Prostate gland (tissue), 2 donors: Measurements from ENCODE around the gene NUBPL.

Experiments
- POLR2A ChIP-seq: fragments of 450-650 bp; IDR thresholded peaks from one replicate; pipeline ENCODE4 v1.6.1; 2016; ENCODE audit warnings: antibody characterized with exemption, mild to moderate bottlenecking
- POLR2AphosphoS5 ChIP-seq: sonication (generic); formaldehyde crosslinking; IDR thresholded peaks from one replicate; pipeline ENCODE4 v1.6.1; 2017; ENCODE audit warnings: antibody characterized with exemption
- TF ChIP-seq, protein P1 (sequence below), 4 experiments: fragments of 200-600 bp in 2 of 4; fragments of 450-650 bp in 2 of 4; sonication (generic) in 2 of 4; IDR thresholded peaks; 1 replicate in 3 of 4; 2 replicates in 1 of 4; pipeline ENCODE4 v1.5.1; 2016 to 2019; ENCODE audit warnings: antibody characterized with exemption in 4 of 4, mild to moderate bottlenecking in 2 of 4, moderate library complexity in 2 of 4

DNA sequence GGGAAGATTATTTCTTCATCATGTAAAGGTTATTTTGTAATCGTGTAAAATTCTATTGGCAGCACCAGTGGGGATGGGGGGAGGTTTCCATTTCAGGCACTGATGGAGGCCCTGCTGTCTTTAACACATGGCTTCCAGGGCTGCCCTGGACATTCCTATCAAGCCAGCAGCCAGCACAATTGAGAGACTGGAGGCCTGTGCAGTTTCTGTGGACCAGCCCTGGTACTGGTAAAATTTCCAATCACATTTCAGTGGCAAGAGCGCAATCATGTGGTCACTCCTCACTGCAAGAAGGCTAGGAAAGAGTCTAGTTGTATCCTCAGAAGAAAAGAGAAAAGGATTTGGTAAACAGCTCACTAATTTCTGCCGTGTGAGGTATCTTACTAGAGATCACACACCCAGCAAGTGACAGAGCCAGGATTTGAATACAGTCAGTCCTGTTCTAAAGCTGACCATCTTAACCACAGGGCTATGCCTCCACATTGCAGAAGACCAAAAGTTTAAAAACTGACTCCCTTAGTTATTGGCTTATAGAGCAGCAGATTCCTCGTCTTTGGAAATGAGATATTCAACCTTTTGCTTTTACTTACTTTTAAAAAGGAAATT lies 336.5 kb downstream of the NUBPL start:
- TF ChIP-seq, protein P1, sequence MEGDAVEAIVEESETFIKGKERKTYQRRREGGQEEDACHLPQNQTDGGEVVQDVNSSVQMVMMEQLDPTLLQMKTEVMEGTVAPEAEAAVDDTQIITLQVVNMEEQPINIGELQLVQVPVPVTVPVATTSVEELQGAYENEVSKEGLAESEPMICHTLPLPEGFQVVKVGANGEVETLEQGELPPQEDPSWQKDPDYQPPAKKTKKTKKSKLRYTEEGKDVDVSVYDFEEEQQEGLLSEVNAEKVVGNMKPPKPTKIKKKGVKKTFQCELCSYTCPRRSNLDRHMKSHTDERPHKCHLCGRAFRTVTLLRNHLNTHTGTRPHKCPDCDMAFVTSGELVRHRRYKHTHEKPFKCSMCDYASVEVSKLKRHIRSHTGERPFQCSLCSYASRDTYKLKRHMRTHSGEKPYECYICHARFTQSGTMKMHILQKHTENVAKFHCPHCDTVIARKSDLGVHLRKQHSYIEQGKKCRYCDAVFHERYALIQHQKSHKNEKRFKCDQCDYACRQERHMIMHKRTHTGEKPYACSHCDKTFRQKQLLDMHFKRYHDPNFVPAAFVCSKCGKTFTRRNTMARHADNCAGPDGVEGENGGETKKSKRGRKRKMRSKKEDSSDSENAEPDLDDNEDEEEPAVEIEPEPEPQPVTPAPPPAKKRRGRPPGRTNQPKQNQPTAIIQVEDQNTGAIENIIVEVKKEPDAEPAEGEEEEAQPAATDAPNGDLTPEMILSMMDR (IDR thresholded peaks at IDR 0.05): no peak
- TF ChIP-seq POLR2A (no peak), POLR2AphosphoS5 (no peak)
